Fibroblast of skin of abdomen (primary cell): ENCODE results near the gene IDH3G.

ENCODE experiments used
- DNase-seq: peaks from one replicate; pipeline ENCODE4 v3.0.0-alpha.2; 2013

The IDH3G gene

GRCh38 chrX:153814591-153815315, 20.6 kb upstream of the IDH3G start:
- no peak for DNase-seq

- DNase-seq: no peak
Observed at GRCh38 chrX:153813161-153813560, 19.0 kb upstream of the IDH3G start.

- no peak for DNase-seq
Observed at GRCh38 chrX:153812220-153812619, 18.0 kb upstream of the IDH3G start.

GRCh38 chrX:153807976-153808375, 13.8 kb upstream of the IDH3G start:
- DNase-seq: no peak

- no peak for DNase-seq
Observed at GRCh38 chrX:153806999-153807575, 12.9 kb upstream of the IDH3G start.

- DNase-seq: no peak
Observed at GRCh38 chrX:153805436-153805835, 11.3 kb upstream of the IDH3G start.

- no peak for DNase-seq
Observed at GRCh38 chrX:153804621-153805020, 10.4 kb upstream of the IDH3G start.

- DNase-seq: no peak
Observed at GRCh38 chrX:153804100-153804595, 10.0 kb upstream of the IDH3G start.

GRCh38 chrX:153803211-153804099, 9.3 kb upstream of the IDH3G start:
- DNase-seq: no peak

- no peak for DNase-seq
Observed at GRCh38 chrX:153802513-153803045, 8.4 kb upstream of the IDH3G start.

- no peak for DNase-seq
Observed at GRCh38 chrX:153801669-153802068, 7.5 kb upstream of the IDH3G start.

- no peak for DNase-seq
Observed at GRCh38 chrX:153800746-153801145, 6.6 kb upstream of the IDH3G start.

GRCh38 chrX:153800177-153800722, 6.1 kb upstream of the IDH3G start:
- no peak for DNase-seq

- DNase-seq: no peak
Observed at GRCh38 chrX:153799326-153799725, 5.2 kb upstream of the IDH3G start.

- DNase-seq: no peak
Observed at GRCh38 chrX:153797415-153798015, 3.3 kb upstream of the IDH3G start.

- DNase-seq: no peak
Observed at GRCh38 chrX:153794897-153795816, 982 bp upstream of the IDH3G start.

- DNase-seq: no peak
Observed at GRCh38 chrX:153793291-153793690, 884 bp downstream of the IDH3G start.

- DNase-seq: no peak
Observed at GRCh38 chrX:153792368-153792767, 1.8 kb downstream of the IDH3G start.

- DNase-seq: no peak
Observed at GRCh38 chrX:153791104-153791852, 2.9 kb downstream of the IDH3G start.

- no peak for DNase-seq
Observed at GRCh38 chrX:153789654-153790053, 4.5 kb downstream of the IDH3G start.
